SK-N-SH (cell line): ENCODE measurements around the gene EEF1AKMT3.

ENCODE experiments used
- ELF1 ChIP-seq: IDR thresholded peaks from 2 replicates; pipeline ENCODE4 v1.4.0; 2012
- EZH2phosphoT487 ChIP-seq: fragments of 200-600 bp; sonication (generic); IDR thresholded peaks from 2 replicates; pipeline ENCODE4 v1.6.1; 2017; ENCODE audit warnings: low read depth, mixed run types, mild to moderate bottlenecking, antibody characterized with exemption, moderate library complexity, borderline replicate concordance
- FOSL2 ChIP-seq: IDR thresholded peaks from 2 replicates; pipeline ENCODE4 v1.4.0; 2012; ENCODE audit warnings: low read depth, mild to moderate bottlenecking, moderate library complexity, borderline replicate concordance
- IRF3 ChIP-seq: fragments of 150-350 bp; IDR thresholded peaks from 2 replicates; pipeline ENCODE4 v1.6.1; 2016; ENCODE audit warnings: mild to moderate bottlenecking, low read depth, low read length
- POLR2AphosphoS5 ChIP-seq: IDR thresholded peaks from 2 replicates; pipeline ENCODE4 v1.6.1; 2012; ENCODE audit warnings: low read depth, low read length
- REST ChIP-seq: IDR thresholded peaks from 2 replicates; pipeline ENCODE4 v1.6.1; 2012; ENCODE audit warnings: mild to moderate bottlenecking, low read depth, low read length, moderate library complexity
- RXRA ChIP-seq: IDR thresholded peaks from 2 replicates; pipeline ENCODE4 v1.4.0; 2012; ENCODE audit warnings: low read depth, mild to moderate bottlenecking, borderline replicate concordance
- SMC3 ChIP-seq: IDR thresholded peaks from 2 replicates; pipeline ENCODE4 v1.6.1; 2012; ENCODE audit warnings: low read depth, low read length, improper control_type of control experiment
- TAF1 ChIP-seq: IDR thresholded peaks from 2 replicates; pipeline ENCODE4 v1.6.1; 2012; ENCODE audit warnings: low read depth, mild to moderate bottlenecking, low read length, moderate library complexity, borderline replicate concordance
- USF2 ChIP-seq: fragments of 150-350 bp; IDR thresholded peaks from 2 replicates; pipeline ENCODE4 v1.6.1; 2017; ENCODE audit warnings: antibody characterized with exemption, low read length, low read depth, borderline replicate concordance
- YY1 ChIP-seq: IDR thresholded peaks from 2 replicates; pipeline ENCODE4 v1.4.0; 2012; ENCODE audit warnings: low read depth, mild to moderate bottlenecking
- TF ChIP-seq, protein P1 (sequence below): fragments of 200-600 bp; sonication (generic); IDR thresholded peaks from 2 replicates; pipeline ENCODE4 v1.6.1; 2017; ENCODE audit warnings: antibody characterized with exemption, mild to moderate bottlenecking, moderate library complexity
- TF ChIP-seq, protein P2 (sequence below): IDR thresholded peaks from 2 replicates; pipeline ENCODE4 v1.4.0; 2012; ENCODE audit warnings: low read depth

GRCh38 chr12:57767876-57768275 is 4.5 kb upstream of the EEF1AKMT3 start:
- no peak for TF ChIP-seq ELF1
- no peak for TF ChIP-seq USF2
- TF ChIP-seq, protein P1, sequence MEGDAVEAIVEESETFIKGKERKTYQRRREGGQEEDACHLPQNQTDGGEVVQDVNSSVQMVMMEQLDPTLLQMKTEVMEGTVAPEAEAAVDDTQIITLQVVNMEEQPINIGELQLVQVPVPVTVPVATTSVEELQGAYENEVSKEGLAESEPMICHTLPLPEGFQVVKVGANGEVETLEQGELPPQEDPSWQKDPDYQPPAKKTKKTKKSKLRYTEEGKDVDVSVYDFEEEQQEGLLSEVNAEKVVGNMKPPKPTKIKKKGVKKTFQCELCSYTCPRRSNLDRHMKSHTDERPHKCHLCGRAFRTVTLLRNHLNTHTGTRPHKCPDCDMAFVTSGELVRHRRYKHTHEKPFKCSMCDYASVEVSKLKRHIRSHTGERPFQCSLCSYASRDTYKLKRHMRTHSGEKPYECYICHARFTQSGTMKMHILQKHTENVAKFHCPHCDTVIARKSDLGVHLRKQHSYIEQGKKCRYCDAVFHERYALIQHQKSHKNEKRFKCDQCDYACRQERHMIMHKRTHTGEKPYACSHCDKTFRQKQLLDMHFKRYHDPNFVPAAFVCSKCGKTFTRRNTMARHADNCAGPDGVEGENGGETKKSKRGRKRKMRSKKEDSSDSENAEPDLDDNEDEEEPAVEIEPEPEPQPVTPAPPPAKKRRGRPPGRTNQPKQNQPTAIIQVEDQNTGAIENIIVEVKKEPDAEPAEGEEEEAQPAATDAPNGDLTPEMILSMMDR, result no peak
- no peak for TF ChIP-seq IRF3
- no peak for TF ChIP-seq REST
- TF ChIP-seq YY1, result no peak
- TF ChIP-seq POLR2AphosphoS5, result no peak
- no peak for TF ChIP-seq SMC3
- TF ChIP-seq EZH2phosphoT487, result no peak
- no peak for TF ChIP-seq TAF1
- TF ChIP-seq RXRA, result no peak
- TF ChIP-seq, protein P2, sequence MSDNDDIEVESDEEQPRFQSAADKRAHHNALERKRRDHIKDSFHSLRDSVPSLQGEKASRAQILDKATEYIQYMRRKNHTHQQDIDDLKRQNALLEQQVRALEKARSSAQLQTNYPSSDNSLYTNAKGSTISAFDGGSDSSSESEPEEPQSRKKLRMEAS, result no peak
- no peak for TF ChIP-seq FOSL2
